Activated CD4-positive, alpha-beta T cell treated with anti-CD3 and anti-CD28 coated beads for 36 hours (primary cell): ENCODE data around the gene IRF2. TPM values are rescaled to one million over a fixed set of nuclear protein-coding genes. Genes with fewer than 3 reads are reported as not detected.

Experiments
- ATAC-seq: fragments of 200-7000 bp; cut with Tn5 transposase; one replicate; pipeline ENCODE4 v1.10.0; 2021; ENCODE audit warnings: mild to moderate bottlenecking, moderate library complexity
- CTCF ChIA-PET: fragments of 350-600 bp; sonication (Branson Sonifier 250); formaldehyde crosslinking; loops from one replicate; lab custom pipeline; 2021; ENCODE audit warnings: antibody characterized with exemption; lab: Charles Lee
- POLR2A ChIA-PET: fragments of 350-600 bp; sonication (Branson Sonifier 250); formaldehyde crosslinking; loops from one replicate; lab custom pipeline; 2021; ENCODE audit warnings: antibody characterized with exemption, inconsistent platforms; lab: Charles Lee
- DNase-seq: peaks from one replicate; pipeline ENCODE4 v3.0.0-alpha.2; 2020
- H3K27ac Mint-ChIP-seq: one replicate; pipeline ENCODE4 v1.8.0; 2021; ENCODE audit warnings: mixed read lengths
- H3K27me3 Mint-ChIP-seq: one replicate; pipeline ENCODE4 v1.8.0; 2021; ENCODE audit warnings: mixed read lengths
- H3K36me3 Mint-ChIP-seq: one replicate; pipeline ENCODE4 v1.8.0; 2021; ENCODE audit warnings: low read depth, mixed read lengths
- H3K4me1 Mint-ChIP-seq: one replicate; pipeline ENCODE4 v1.8.0; 2021; ENCODE audit warnings: mixed read lengths
- H3K4me3 Mint-ChIP-seq: one replicate; pipeline ENCODE4 v1.8.0; 2021; ENCODE audit warnings: mild to moderate bottlenecking, moderate library complexity, mixed read lengths
- H3K9me3 Mint-ChIP-seq: one replicate; pipeline ENCODE4 v1.8.0; 2021; ENCODE audit warnings: low read depth, mixed read lengths
- intact Hi-C, 2 experiments: fragments of 100-400 bp; cut with DNase I in 1 of 2; cut with micrococcal nuclease in 1 of 2; formaldehyde crosslinking; loops; one replicate each; pipeline versions ENCODE4 v1.14.2 to v1.15.1; 2022 to 2024; cut with DNase I, micrococcal nuclease
- total RNA-seq, 2 experiments: library from RNA; stranded (reverse); gene quantifications; one replicate each; pipeline ENCODE4 v1.2.3, GENCODE V29; 2021

The IRF2 gene
- total RNA-seq, 2 experiments from 2014 or later = 50.1 to 68.9 TPM

DNA sequence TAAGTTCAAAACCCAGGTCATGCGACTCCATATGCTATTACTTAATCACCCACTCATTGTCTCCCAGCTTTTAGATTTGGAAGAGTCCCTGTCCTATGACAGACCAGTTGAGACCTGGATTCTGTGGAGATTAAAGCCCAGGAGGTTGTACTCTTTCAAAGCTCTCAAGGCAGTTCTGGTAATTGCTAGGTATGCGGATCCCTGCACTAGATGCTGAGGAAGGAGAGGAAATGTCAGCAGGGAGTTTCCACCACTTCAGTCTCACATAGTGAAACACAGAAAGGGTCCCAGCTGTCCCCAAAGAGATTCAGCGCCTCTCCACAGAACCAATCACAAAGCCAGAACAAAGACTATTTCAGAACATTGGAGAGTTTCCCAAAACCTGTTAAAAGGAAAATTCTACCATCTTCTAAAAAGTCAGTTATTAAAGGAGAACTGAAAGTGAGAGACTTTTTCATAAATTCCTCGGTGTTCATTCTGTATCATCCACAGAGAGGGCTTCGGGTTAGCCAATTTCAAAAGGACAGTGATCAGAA, 53.4 kb downstream of the IRF2 start:
- intact Hi-C loops = loop anchor here (1.0 to 5.0 kb wide), 7 partner anchors 36 to 228 kb away; partner anchors contain the start of genes CASP3 (in 2 of the 2) and PRIMPOL (in 2 of the 2)
- peak overlapping the region; percentile 88 for H3K27ac Mint-ChIP-seq
- peaks cover 3% of the 10 kb centered on the region for H3K9me3 Mint-ChIP-seq
- peaks cover 66% of the 10 kb centered on the region for H3K4me1 Mint-ChIP-seq
- DNase-seq (peak; percentile 38), ATAC-seq (peak; percentile 27)
- no peaks in the 10 kb centered on the region for H3K27me3 Mint-ChIP-seq
- H3K4me3 Mint-ChIP-seq = peak overlapping the region; percentile 55
- peaks cover 61% of the 10 kb centered on the region for H3K36me3 Mint-ChIP-seq
- ChIA-PET CTCF (interaction anchor here (0.6 to 2.0 kb wide), 13 partner anchors 12 to 371 kb away, joined by 3 to 7 read pairs (median 3); no protein-coding TSS in a partner anchor), POLR2A (interaction anchor here (1.0 to 1.8 kb wide), 4 partner anchors 53 to 313 kb away, joined by 3 to 7 read pairs (median 4); partner anchors contain the start of genes CENPU and IRF2)

DNA sequence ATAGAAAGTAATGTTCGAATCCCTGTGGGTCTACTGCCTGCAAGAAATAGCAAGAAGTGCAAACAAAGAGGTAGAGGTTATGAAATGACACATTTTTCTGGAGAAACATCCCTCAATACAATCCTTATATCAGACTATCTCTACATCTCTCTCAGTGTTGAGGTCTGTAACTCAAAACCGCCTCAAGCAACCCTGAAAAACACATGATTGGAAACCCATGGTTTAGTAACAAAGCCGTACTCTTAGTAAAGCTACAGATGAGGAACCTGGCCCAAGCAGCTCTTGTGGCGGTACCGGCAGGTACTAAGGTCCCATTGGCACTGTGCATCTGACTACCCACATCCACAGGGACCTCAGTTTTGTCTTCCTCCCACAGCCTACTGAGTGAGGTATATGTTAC, 53.9 kb downstream of the IRF2 start:
- Mint-ChIP-seq H3K4me3 (peak overlapping the region; percentile 55), H3K36me3 (peaks cover 64% of the 10 kb centered on the region), H3K27ac (peak overlapping the region; percentile 88), H3K4me1 (peaks cover 70% of the 10 kb centered on the region), H3K9me3 (peaks cover 3% of the 10 kb centered on the region), H3K27me3 (no peaks in the 10 kb centered on the region)
- intact Hi-C loops = loop anchor here (1.0 to 5.0 kb wide), 5 partner anchors 37 to 229 kb away; partner anchors contain the start of genes CASP3 (in 2 of the 2) and PRIMPOL (in 2 of the 2)
- DNase-seq = peak; percentile 44
- peak; percentile 47 for ATAC-seq
- CTCF ChIA-PET = interaction anchor here (0.6 to 2.0 kb wide), 12 partner anchors 12 to 371 kb away, joined by 3 to 7 read pairs (median 4); no protein-coding TSS in a partner anchor
- POLR2A ChIA-PET = interaction anchor here (0.6 to 1.8 kb wide), 5 partner anchors 54 to 314 kb away, joined by 3 to 9 read pairs (median 4); partner anchors contain the start of genes CENPU and IRF2

- H3K36me3 Mint-ChIP-seq = peaks cover 64% of the 10 kb centered on the region
- peaks cover 3% of the 10 kb centered on the region for H3K9me3 Mint-ChIP-seq
- CTCF ChIA-PET = interaction anchor here (0.8 to 2.0 kb wide), 7 partner anchors 39 to 156 kb away, joined by 3 to 7 read pairs (median 4); no protein-coding TSS in a partner anchor
- peaks cover 74% of the 10 kb centered on the region for H3K4me1 Mint-ChIP-seq
- H3K27me3 Mint-ChIP-seq = no peaks in the 10 kb centered on the region
- H3K27ac Mint-ChIP-seq = peak overlapping the region; percentile 88
- peak overlapping the region; percentile 55 for H3K4me3 Mint-ChIP-seq
- ATAC-seq = no peak
- DNase-seq = no peak
- POLR2A ChIA-PET = interaction anchor here (0.6 to 1.8 kb wide), 3 partner anchors 94 to 196 kb away, joined by 4 to 9 read pairs (median 4); no protein-coding TSS in a partner anchor
- intact Hi-C loops = loop anchor here (1.0 to 5.0 kb wide), 7 partner anchors 37 to 312 kb away; partner anchors contain the start of genes CASP3 (in 2 of the 2), PRIMPOL (in 2 of the 2) and CENPU (in 1 of the 2)
These were observed 54.4 kb downstream of the IRF2 start for GRCh38 chr4:184419976-184420375.

DNA sequence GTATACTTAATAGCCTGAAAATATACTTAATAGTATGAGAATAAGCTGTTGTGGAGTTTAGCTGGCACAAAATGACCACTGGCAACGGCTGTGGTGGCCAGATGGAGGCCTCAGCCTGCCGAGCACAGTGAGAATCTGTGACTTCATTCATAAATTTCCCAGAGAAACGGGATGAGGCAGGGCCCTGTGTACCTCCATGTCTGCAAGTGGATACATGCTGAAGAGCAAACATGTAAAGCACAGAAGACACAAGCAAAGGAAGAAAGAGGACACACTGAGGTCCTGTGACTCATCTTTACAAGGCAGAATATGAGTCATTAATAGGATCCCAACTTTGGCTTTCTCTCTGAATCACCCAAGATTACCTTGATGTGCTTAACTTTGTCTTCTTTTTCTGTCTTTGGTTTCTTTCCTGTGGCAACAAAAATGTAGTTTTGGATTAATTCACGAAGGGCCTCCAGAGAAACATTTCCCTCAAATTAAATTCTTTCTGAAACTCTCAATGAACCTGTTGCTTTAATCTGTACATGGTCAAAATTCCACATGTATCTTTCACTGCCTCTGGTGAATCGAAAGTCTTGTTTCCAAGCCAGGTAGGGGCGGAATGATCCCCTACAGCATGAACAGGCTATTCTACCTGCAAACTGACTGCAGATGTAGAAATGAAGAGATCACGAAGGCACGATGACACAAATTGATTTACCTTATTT, 56.4 kb downstream of the IRF2 start:
- Mint-ChIP-seq H3K36me3 (peaks cover 54% of the 10 kb centered on the region), H3K9me3 (peaks cover 3% of the 10 kb centered on the region), H3K27me3 (no peaks in the 10 kb centered on the region), H3K4me1 (peaks cover 90% of the 10 kb centered on the region), H3K27ac (peak overlapping the region; percentile 64), H3K4me3 (no peak overlapping the region)
- DNase-seq = peak; percentile 22
- peak; percentile 73 for ATAC-seq
- ChIA-PET CTCF (interaction anchor here (0.6 to 1.5 kb wide), 10 partner anchors 9 to 157 kb away, joined by 3 to 7 read pairs (median 4); no protein-coding TSS in a partner anchor), POLR2A (interaction anchor here (0.8 to 1.4 kb wide), 2 partner anchors 57 to 135 kb away, joined by 3 to 7 read pairs; partner anchors contain the start of gene IRF2)
- intact Hi-C loops = loop anchor here (1.0 to 5.0 kb wide), 10 partner anchors 36 to 314 kb away; partner anchors contain the start of genes IRF2 (in 2 of the 2) and CENPU (in 1 of the 2)

DNA sequence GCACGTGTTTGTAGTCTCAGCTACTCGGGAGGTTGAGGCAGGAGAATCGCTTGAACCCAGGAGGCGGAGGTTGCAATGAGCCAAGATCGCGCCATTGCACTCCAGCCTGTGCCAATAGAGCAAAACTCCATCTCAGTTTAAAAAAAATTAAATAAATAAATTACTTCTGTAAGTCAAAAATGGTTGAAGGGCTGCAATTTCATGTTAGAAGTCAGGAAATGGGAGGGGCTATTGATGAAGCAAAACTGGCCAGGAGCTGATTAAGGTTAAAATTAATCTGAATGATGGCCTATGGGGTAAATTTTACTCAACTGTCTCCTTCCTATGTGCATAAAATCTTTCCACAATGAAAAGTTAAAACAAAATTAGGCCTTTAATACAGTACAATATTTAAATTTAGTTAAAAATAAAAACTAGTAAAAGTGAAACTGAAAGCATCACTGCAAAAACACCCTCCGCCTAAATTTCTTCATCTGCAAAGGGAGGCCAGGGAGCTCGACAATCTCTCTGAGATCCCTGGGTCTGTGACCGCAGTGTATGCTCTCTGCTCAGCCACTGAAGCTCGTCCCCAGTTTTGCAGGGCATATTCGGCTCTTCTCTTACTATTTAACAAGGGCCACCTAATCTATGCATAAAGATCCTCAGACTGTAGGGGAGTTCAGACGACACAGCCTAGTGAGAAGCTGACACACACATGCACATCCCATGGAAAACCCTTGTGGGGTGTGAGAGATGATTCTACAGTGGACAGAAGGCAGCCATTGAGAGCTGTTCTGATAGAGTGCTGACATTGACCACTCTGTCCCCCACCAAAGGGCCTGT, 57.2 kb downstream of the IRF2 start:
- ATAC-seq (peak; percentile 33), DNase-seq (peak; percentile 71)
- ChIA-PET CTCF (interaction anchor here (0.6 to 1.5 kb wide), 14 partner anchors 9 to 316 kb away, joined by 3 to 7 read pairs (median 3); partner anchors contain the start of gene IRF2), POLR2A (interaction anchor here (0.7 to 1.4 kb wide), 3 partner anchors 58 to 149 kb away, joined by 3 to 7 read pairs (median 3); partner anchors contain the start of gene IRF2)
- Mint-ChIP-seq H3K27me3 (no peaks in the 10 kb centered on the region), H3K9me3 (no peaks in the 10 kb centered on the region), H3K4me3 (peak overlapping the region; percentile 70), H3K27ac (peak overlapping the region; percentile 92), H3K36me3 (peaks cover 46% of the 10 kb centered on the region), H3K4me1 (peaks cover 85% of the 10 kb centered on the region)
- intact Hi-C loops = loop anchor here (1.0 to 5.0 kb wide), 3 partner anchors 35 to 315 kb away; partner anchors contain the start of gene CENPU (in 1 of the 2)

- ATAC-seq = peak; percentile 42
- intact Hi-C loops = loop anchor here (1.0 to 5.0 kb wide), 3 partner anchors 33 to 317 kb away; partner anchors contain the start of gene CENPU (in 1 of the 2)
- DNase-seq = peak; percentile 32
These were observed 59.3 kb downstream of the IRF2 start for GRCh38 chr4:184415071-184415470.

GRCh38 chr4:184413261-184414046, 60.9 kb downstream of the IRF2 start:
- peaks cover 45% of the 10 kb centered on the region for H3K36me3 Mint-ChIP-seq
- peaks cover 75% of the 10 kb centered on the region for H3K4me1 Mint-ChIP-seq
- CTCF ChIA-PET = interaction anchor here (1.1 to 2.4 kb wide), 3 partner anchors 12 to 149 kb away, joined by 3 to 6 read pairs (median 5); no protein-coding TSS in a partner anchor
- H3K9me3 Mint-ChIP-seq = no peaks in the 10 kb centered on the region
- ATAC-seq (no peak), DNase-seq (no peak)
- H3K4me3 Mint-ChIP-seq = no peak overlapping the region
- intact Hi-C loops = no loop called here
- no peaks in the 10 kb centered on the region for H3K27me3 Mint-ChIP-seq
- POLR2A ChIA-PET = no interaction called here
- peak overlapping the region; percentile 43 for H3K27ac Mint-ChIP-seq

More at GRCh38 chr4:184415071-184415470, 59.3 kb downstream of the IRF2 start:
- H3K4me3 Mint-ChIP-seq = no peak overlapping the region
- POLR2A ChIA-PET = interaction anchor here (0.6 kb wide), 1 partner anchor 1072 kb away, joined by 3 read pairs; no protein-coding TSS in a partner anchor
- no peaks in the 10 kb centered on the region for H3K9me3 Mint-ChIP-seq
- H3K4me1 Mint-ChIP-seq = peaks cover 75% of the 10 kb centered on the region
- CTCF ChIA-PET = interaction anchor here (0.9 to 1.1 kb wide), 4 partner anchors 43 to 239 kb away, joined by 3 read pairs; no protein-coding TSS in a partner anchor
- peaks cover 40% of the 10 kb centered on the region for H3K36me3 Mint-ChIP-seq
- peak overlapping the region; percentile 76 for H3K27ac Mint-ChIP-seq
- H3K27me3 Mint-ChIP-seq = no peaks in the 10 kb centered on the region

- ChIA-PET POLR2A (interaction anchor here (0.6 to 1.1 kb wide), 2 partner anchors 21 to 31 kb away, joined by 3 read pairs; no protein-coding TSS in a partner anchor), CTCF (interaction anchor here (1.1 kb wide), 1 partner anchor 146 kb away, joined by 4 read pairs; no protein-coding TSS in a partner anchor)
- Mint-ChIP-seq H3K36me3 (peaks cover 51% of the 10 kb centered on the region), H3K27me3 (no peaks in the 10 kb centered on the region), H3K27ac (no peak overlapping the region), H3K4me1 (peaks cover 68% of the 10 kb centered on the region), H3K9me3 (no peaks in the 10 kb centered on the region), H3K4me3 (no peak overlapping the region)
- intact Hi-C loops = no loop called here
- DNase-seq = no peak
- no peak for ATAC-seq
These were observed 63.6 kb downstream of the IRF2 start for GRCh38 chr4:184410748-184411147.

GRCh38 chr4:184409911-184410692, 64.2 kb downstream of the IRF2 start:
- Mint-ChIP-seq H3K9me3 (no peaks in the 10 kb centered on the region), H3K4me3 (peak overlapping the region; percentile 8), H3K27me3 (no peaks in the 10 kb centered on the region), H3K4me1 (peaks cover 65% of the 10 kb centered on the region), H3K36me3 (peaks cover 49% of the 10 kb centered on the region), H3K27ac (peak overlapping the region; percentile 70)
- POLR2A ChIA-PET = interaction anchor here (1.1 kb wide), 1 partner anchor 20 kb away, joined by 3 read pairs; no protein-coding TSS in a partner anchor
- DNase-seq (peak; percentile 28), ATAC-seq (peak; percentile 33)
- CTCF ChIA-PET = interaction anchor here (0.7 to 1.1 kb wide), 2 partner anchors 146 to 233 kb away, joined by 4 to 5 read pairs; no protein-coding TSS in a partner anchor
- intact Hi-C loops = no loop called here
